Thymus (tissue), 11 donors: ENCODE results near the gene MTG2. TPM values are rescaled to one million over a fixed set of nuclear protein-coding genes. Genes with fewer than 3 reads are reported as not detected.

Experiments used
- DNase-seq, 9 donors: peaks; one replicate each; pipeline ENCODE4 v3.0.0-alpha.2; 2013; ENCODE audit warnings: low spot score in 9 of 9, low read depth in 6 of 9, missing footprints in 1 of 9
- H3K27ac ChIP-seq, 2 donors: one replicate each; pipeline ENCODE4 v1.5.1; 2013; ENCODE audit warnings: control low read depth in 1 of 2, low read depth in 1 of 2, low read length in 1 of 2, mild to moderate bottlenecking in 1 of 2, moderate library complexity in 1 of 2
- H3K27me3 ChIP-seq, 2 donors: one replicate each; pipeline ENCODE4 v1.5.1; 2013; ENCODE audit warnings: low read length in 1 of 2; ENCODE audit not compliant: control insufficient read depth in 2 of 2, insufficient read depth in 1 of 2
- H3K36me3 ChIP-seq, 2 donors: one replicate each; pipeline ENCODE4 v1.5.1; 2013; ENCODE audit warnings: low read length in 1 of 2, mild to moderate bottlenecking in 1 of 2, moderate library complexity in 1 of 2; ENCODE audit not compliant: control insufficient read depth in 2 of 2, insufficient read depth in 2 of 2
- H3K4me1 ChIP-seq, 2 donors: one replicate each; pipeline ENCODE4 v1.5.1; 2013; ENCODE audit warnings: low read length in 2 of 2; ENCODE audit not compliant: control insufficient read depth in 2 of 2, insufficient read depth in 2 of 2
- H3K4me3 ChIP-seq, 2 donors: one replicate each; pipeline ENCODE4 v1.5.1; 2013; ENCODE audit warnings: low read length in 2 of 2, control low read depth in 1 of 2, mild to moderate bottlenecking in 1 of 2
- H3K9me3 ChIP-seq, 2 donors: one replicate each; pipeline ENCODE4 v1.5.1; 2013; ENCODE audit warnings: low read length in 1 of 2, mild to moderate bottlenecking in 1 of 2; ENCODE audit not compliant: control insufficient read depth in 2 of 2, insufficient read depth in 1 of 2
- WGBS: extraction: QIAGEN DNeasy Blood & Tissue Kit; methylation state at CpG from one replicate; pipeline ENCODE4 v1.1.7; 2013; 5-methylcytosine and 5-hydroxymethylcytosine counted together
- polyA plus RNA-seq: library from polyadenylated mRNA; stranded (reverse); fragments of 200-250 nt; gene quantifications from one replicate; pipeline ENCODE4 v1.2.3, GENCODE V29; 2013
- total RNA-seq: library from RNA; stranded (reverse); fragments of 120-200 nt; gene quantifications from one replicate; pipeline ENCODE4 v1.2.4, GENCODE V29; 2013
- donor health status: healthy.

MTG2 gene
- total and polyA plus RNA-seq, 2 donors = 24.8 to 47.2 TPM

- no peak for DNase-seq
- H3K4me3 ChIP-seq = no peak overlapping the region
- 75% methylated on average over 21 of the region's 21 CpGs for WGBS
- no peaks in the 10 kb centered on the region for H3K4me1 ChIP-seq
- H3K27me3 ChIP-seq = peaks cover 0 to 54% of the 10 kb centered on the region in 2 donors
- peaks cover 0 to 8% of the 10 kb centered on the region in 2 donors for H3K36me3 ChIP-seq
- no peaks in the 10 kb centered on the region for H3K9me3 ChIP-seq
- H3K27ac ChIP-seq = no peak overlapping the region
Measured at GRCh38 chr20:62210496-62210855, 27.6 kb downstream of the MTG2 start.

- H3K27me3 ChIP-seq = peaks cover 3 to 61% of the 10 kb centered on the region in 2 donors
- DNase-seq = no peak
- H3K36me3 ChIP-seq = peaks cover 0 to 2% of the 10 kb centered on the region in 2 donors
- no peaks in the 10 kb centered on the region for H3K4me1 ChIP-seq
- H3K4me3 ChIP-seq = no peak overlapping the region
- H3K27ac ChIP-seq = no peak overlapping the region
- WGBS = 94% methylated on average over 8 of the region's 8 CpGs
- H3K9me3 ChIP-seq = no peaks in the 10 kb centered on the region
Measured at GRCh38 chr20:62211216-62211615, 28.4 kb downstream of the MTG2 start.

- Histone ChIP-seq H3K27ac (no peak overlapping the region), H3K36me3 (no peaks in the 10 kb centered on the region), H3K4me3 (no peak overlapping the region), H3K27me3 (peaks cover 9 to 66% of the 10 kb centered on the region in 2 donors), H3K9me3 (no peaks in the 10 kb centered on the region), H3K4me1 (no peaks in the 10 kb centered on the region)
- 81% methylated on average over 9 of the region's 9 CpGs for WGBS
- DNase-seq = no peak
Measured at GRCh38 chr20:62211769-62212288, 29.0 kb downstream of the MTG2 start.

GRCh38 chr20:62212299-62212698, 29.5 kb downstream of the MTG2 start:
- Histone ChIP-seq H3K27me3 (peaks cover 9 to 71% of the 10 kb centered on the region in 2 donors), H3K36me3 (no peaks in the 10 kb centered on the region), H3K4me1 (no peaks in the 10 kb centered on the region), H3K27ac (no peak overlapping the region), H3K9me3 (no peaks in the 10 kb centered on the region), H3K4me3 (no peak overlapping the region)
- 55% methylated on average over 10 of the region's 10 CpGs for WGBS
- no peak for DNase-seq

- Histone ChIP-seq H3K27ac (no peak overlapping the region), H3K36me3 (no peaks in the 10 kb centered on the region), H3K4me1 (no peaks in the 10 kb centered on the region), H3K4me3 (no peak overlapping the region), H3K27me3 (peaks cover 22 to 86% of the 10 kb centered on the region in 2 donors), H3K9me3 (no peaks in the 10 kb centered on the region)
- 69% methylated on average over 12 of the region's 12 CpGs for WGBS
- DNase-seq = no peak
Measured at GRCh38 chr20:62214067-62214466, 31.2 kb downstream of the MTG2 start.

GRCh38 chr20:62215020-62215990, 32.5 kb downstream of the MTG2 start:
- Histone ChIP-seq H3K27ac (no peak overlapping the region), H3K4me3 (no peak overlapping the region), H3K27me3 (peaks cover 33 to 81% of the 10 kb centered on the region in 2 donors), H3K36me3 (no peaks in the 10 kb centered on the region), H3K9me3 (no peaks in the 10 kb centered on the region), H3K4me1 (peaks cover 3 to 4% of the 10 kb centered on the region in 2 donors)
- no peak for DNase-seq
- WGBS = 86% methylated on average over 29 of the region's 29 CpGs

GRCh38 chr20:62215991-62216635, 33.3 kb downstream of the MTG2 start:
- WGBS = 85% methylated on average over 40 of the region's 40 CpGs
- DNase-seq = no peak

GRCh38 chr20:62216636-62217566, 34.1 kb downstream of the MTG2 start:
- 76% methylated on average over 26 of the region's 26 CpGs for WGBS
- Histone ChIP-seq H3K27me3 (peaks cover 42 to 82% of the 10 kb centered on the region in 2 donors), H3K4me1 (peaks cover 3 to 4% of the 10 kb centered on the region in 2 donors), H3K36me3 (no peaks in the 10 kb centered on the region), H3K9me3 (no peaks in the 10 kb centered on the region), H3K4me3 (no peak overlapping the region), H3K27ac (no peak overlapping the region)
- no peak for DNase-seq

More at GRCh38 chr20:62215991-62216635, 33.3 kb downstream of the MTG2 start:
- Histone ChIP-seq H3K4me3 (no peak overlapping the region), H3K4me1 (peaks cover 3 to 4% of the 10 kb centered on the region in 2 donors), H3K27me3 (peaks cover 41 to 81% of the 10 kb centered on the region in 2 donors), H3K27ac (no peak overlapping the region), H3K36me3 (no peaks in the 10 kb centered on the region), H3K9me3 (no peaks in the 10 kb centered on the region)
